Measurements from ENCODE around the gene CCDC177.

CCDC177 gene

DNA sequence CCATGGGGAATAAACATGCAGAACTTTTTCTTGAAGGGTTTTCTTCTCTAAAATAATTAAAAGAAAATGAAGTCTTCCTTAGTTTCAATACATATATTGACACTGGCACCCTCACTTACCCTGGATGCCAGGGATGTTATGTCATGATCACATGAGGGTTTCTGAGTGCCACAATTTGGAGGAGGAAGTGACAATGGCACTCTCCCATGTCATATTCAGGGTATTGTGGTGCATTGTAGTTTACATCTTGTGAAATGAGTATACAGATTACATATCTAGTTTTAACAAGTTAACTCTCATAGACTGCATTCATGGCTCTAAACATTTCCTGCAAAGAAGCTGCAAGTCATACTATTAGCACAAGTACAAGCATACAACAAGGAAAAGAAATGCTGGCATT, 37.7 kb downstream of the CCDC177 start:
- H3K9me3 ChIP-seq (ENCODE audit: control insufficient read depth, insufficient read depth, low read depth, low read length) = no peaks in the 10 kb centered on the region
- H3K4me3 ChIP-seq (ENCODE audit: low read depth, low read length) = no peak overlapping the region
- no peaks in the 10 kb centered on the region for H3K36me3 ChIP-seq (ENCODE audit: control insufficient read depth in 2 of 2, insufficient read depth in 1 of 2, low read length in 2 of 2)
- TF ChIP-seq ZNF548 (tag by site-specific recombination; IDR thresholded peaks at IDR 0.05) (no peak), ZNF175 (tag by site-specific recombination; IDR thresholded peaks at IDR 0.05) (no peak), ZNF501 (tag by site-specific recombination; IDR thresholded peaks at IDR 0.05) (no peak), ZNF2 (tag by site-specific recombination; IDR thresholded peaks at IDR 0.05) (no peak), ZNF707 (tag by site-specific recombination; IDR thresholded peaks at IDR 0.05) (no peak), ZSCAN23 (tag by site-specific recombination; IDR thresholded peaks at IDR 0.05) (no peak)
- H3K27ac ChIP-seq (ENCODE audit: extremely low read depth, low read depth, low read length) = no peak overlapping the region
- POLR2A ChIA-PET = no interaction called here
- CTCF ChIA-PET = interaction anchor here (1.2 to 2.7 kb wide), 3 partner anchors 11 to 38 kb away, joined by 4 to 19 read pairs (median 9); partner anchors contain the start of gene CCDC177
- no peaks in the 10 kb centered on the region for H3K4me1 ChIP-seq (ENCODE audit: control insufficient read depth, insufficient read depth, low read length)

GRCh38 chr14:69535230-69535848, 39.3 kb downstream of the CCDC177 start:
- H3K4me3 ChIP-seq (ENCODE audit: low read depth, low read length) = no peak overlapping the region
- TF ChIP-seq, protein P1, sequence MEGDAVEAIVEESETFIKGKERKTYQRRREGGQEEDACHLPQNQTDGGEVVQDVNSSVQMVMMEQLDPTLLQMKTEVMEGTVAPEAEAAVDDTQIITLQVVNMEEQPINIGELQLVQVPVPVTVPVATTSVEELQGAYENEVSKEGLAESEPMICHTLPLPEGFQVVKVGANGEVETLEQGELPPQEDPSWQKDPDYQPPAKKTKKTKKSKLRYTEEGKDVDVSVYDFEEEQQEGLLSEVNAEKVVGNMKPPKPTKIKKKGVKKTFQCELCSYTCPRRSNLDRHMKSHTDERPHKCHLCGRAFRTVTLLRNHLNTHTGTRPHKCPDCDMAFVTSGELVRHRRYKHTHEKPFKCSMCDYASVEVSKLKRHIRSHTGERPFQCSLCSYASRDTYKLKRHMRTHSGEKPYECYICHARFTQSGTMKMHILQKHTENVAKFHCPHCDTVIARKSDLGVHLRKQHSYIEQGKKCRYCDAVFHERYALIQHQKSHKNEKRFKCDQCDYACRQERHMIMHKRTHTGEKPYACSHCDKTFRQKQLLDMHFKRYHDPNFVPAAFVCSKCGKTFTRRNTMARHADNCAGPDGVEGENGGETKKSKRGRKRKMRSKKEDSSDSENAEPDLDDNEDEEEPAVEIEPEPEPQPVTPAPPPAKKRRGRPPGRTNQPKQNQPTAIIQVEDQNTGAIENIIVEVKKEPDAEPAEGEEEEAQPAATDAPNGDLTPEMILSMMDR (tag by site-specific recombination; IDR thresholded peaks at IDR 0.05) = peak; percentile 20; the same call in 1 of the 2 replicates
- TF ChIP-seq ZNF776 (tag by site-specific recombination; IDR thresholded peaks at IDR 0.05; ENCODE audit: borderline replicate concordance) (no peak), IKZF3 (tag by site-specific recombination; IDR thresholded peaks at IDR 0.05) (peak; percentile 60), ZSCAN16 (tag by site-specific recombination; IDR thresholded peaks at IDR 0.05) (peak; percentile 99), PRDM1 (tag by site-specific recombination; IDR thresholded peaks at IDR 0.05) (peak; percentile 77), ZNF654 (tag by site-specific recombination; IDR thresholded peaks at IDR 0.05; ENCODE audit: low read depth) (peak; percentile 81), ZBTB11 (tag by site-specific recombination; conservative IDR thresholded peaks at IDR 0.05; ENCODE audit: low read depth) (no peak)
- ChIA-PET CTCF (interaction anchor here (0.5 to 2.5 kb wide), 18 partner anchors 11 to 1619 kb away, joined by 3 to 34 read pairs (median 4); no protein-coding TSS in a partner anchor), POLR2A (interaction anchor here (1.0 kb wide), 1 partner anchor 39 kb away, joined by 3 read pairs; no protein-coding TSS in a partner anchor)
- no peaks in the 10 kb centered on the region for H3K9me3 ChIP-seq (ENCODE audit: control insufficient read depth, insufficient read depth, low read depth, low read length)
- H3K27ac ChIP-seq (ENCODE audit: extremely low read depth, low read depth, low read length) = no peak overlapping the region
- no peaks in the 10 kb centered on the region for H3K4me1 ChIP-seq (ENCODE audit: control insufficient read depth, insufficient read depth, low read length)
- no peaks in the 10 kb centered on the region for H3K36me3 ChIP-seq (ENCODE audit: control insufficient read depth in 2 of 2, insufficient read depth in 1 of 2, low read length in 2 of 2)

DNA sequence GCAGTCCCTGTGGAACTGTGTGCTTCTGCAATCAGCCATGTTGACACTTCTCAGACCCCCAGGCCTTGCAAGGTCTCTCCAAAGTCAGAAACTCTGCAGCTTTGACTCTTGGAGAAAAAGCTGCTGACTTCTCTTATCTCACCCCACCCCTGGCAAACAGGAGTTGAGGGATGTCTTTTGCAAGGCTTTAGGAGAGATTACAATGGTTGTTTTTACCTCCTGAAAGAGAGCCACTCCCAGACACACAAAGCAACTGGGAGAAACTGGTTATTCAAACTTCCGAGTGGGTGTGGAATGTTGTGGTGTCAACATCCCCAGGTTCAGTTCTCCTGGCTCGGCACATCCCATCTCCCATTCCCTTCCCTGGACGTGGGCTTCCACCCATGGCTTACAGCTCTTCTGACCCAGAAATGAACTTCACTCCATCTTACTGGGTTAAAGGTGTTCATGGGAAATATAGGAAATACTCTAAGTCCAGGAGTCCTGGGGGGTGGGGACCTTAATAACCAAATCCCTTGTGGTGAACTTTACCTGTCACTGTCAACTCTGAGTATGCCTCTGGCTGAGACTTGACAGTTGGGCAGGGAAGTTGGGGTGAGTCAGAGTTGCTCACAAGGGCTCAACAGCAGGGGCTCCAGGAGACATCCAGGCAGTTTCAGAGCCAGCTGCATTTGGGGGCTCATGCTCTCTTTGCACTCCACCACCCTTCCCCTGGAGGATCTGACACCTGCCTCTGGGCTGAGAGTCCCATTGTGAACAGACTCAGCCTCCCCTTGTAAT, 41.9 kb downstream of the CCDC177 start:
- POLR2A ChIA-PET = no interaction called here
- CTCF ChIA-PET = interaction anchor here (0.6 to 1.3 kb wide), 3 partner anchors 12 to 182 kb away, joined by 3 read pairs; no protein-coding TSS in a partner anchor
- H3K27ac ChIP-seq (ENCODE audit: extremely low read depth, low read depth, low read length) = no peak overlapping the region

More for the DNA sequence above, 41.9 kb downstream of the CCDC177 start:
- Histone ChIP-seq H3K36me3 (ENCODE audit: control insufficient read depth in 2 of 2, insufficient read depth in 1 of 2, low read length in 2 of 2) (no peaks in the 10 kb centered on the region), H3K9me3 (ENCODE audit: control insufficient read depth, insufficient read depth, low read depth, low read length) (no peaks in the 10 kb centered on the region), H3K4me3 (ENCODE audit: low read depth, low read length) (no peak overlapping the region), H3K4me1 (ENCODE audit: control insufficient read depth, insufficient read depth, low read length) (no peaks in the 10 kb centered on the region)
- TF ChIP-seq ZNF24 (tag by site-specific recombination; IDR thresholded peaks at IDR 0.05) = no peak

All from HEK293 (cell line).